PFSK-1 (cell line): ENCODE results near the gene PPARG.

Source experiments
- REST ChIP-seq, 2 experiments: IDR thresholded peaks; 2 replicates each; pipeline versions ENCODE4 v1.6.1 to v1.8.0; 2011 to 2012; ENCODE audit warnings: low read depth in 2 of 2, low read length in 2 of 2, control low read depth in 1 of 2, inconsistent platforms in 1 of 2, mild to moderate bottlenecking in 1 of 2, moderate library complexity in 1 of 2; ENCODE audit not compliant: insufficient read depth in 1 of 2
- TAF1 ChIP-seq: IDR thresholded peaks from 2 replicates; pipeline ENCODE4 v1.6.1; 2012; ENCODE audit warnings: low read length, control low read depth, borderline replicate concordance; ENCODE audit not compliant: insufficient read depth

- TF ChIP-seq TAF1 (no peak), REST (IDR thresholded peaks at IDR 0.05; ENCODE audit: insufficient read depth in 1 of 2, low read depth in 2 of 2, low read length in 2 of 2) (no peak)
Measured at GRCh38 chr3:12284591-12284990, 4.3 kb upstream of the PPARG start.
